Measurements from ENCODE around the gene GM2A.

DNA sequence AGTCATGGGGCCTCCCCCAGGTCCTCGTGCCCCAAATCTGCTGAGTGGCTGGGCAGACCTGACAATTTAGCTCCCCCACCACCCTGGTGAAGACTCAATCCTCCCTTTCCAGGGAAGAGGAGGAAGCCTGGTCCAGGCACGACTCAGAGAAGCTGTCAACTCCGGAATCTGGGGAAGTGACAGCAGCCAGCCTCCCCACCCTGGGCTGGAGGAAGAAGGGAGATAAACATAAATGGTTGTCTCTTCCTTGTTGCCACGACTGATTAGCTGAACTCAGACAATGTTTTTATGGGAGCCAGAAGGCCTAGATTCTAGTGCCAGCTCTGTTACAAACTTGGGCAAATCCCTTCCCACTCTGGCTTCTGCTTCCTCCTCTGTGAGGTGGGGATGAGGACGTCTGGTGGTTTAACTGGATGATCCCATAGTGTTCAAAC, 44.5 kb upstream of the GM2A start:
- TF ChIP-seq, protein P1, sequence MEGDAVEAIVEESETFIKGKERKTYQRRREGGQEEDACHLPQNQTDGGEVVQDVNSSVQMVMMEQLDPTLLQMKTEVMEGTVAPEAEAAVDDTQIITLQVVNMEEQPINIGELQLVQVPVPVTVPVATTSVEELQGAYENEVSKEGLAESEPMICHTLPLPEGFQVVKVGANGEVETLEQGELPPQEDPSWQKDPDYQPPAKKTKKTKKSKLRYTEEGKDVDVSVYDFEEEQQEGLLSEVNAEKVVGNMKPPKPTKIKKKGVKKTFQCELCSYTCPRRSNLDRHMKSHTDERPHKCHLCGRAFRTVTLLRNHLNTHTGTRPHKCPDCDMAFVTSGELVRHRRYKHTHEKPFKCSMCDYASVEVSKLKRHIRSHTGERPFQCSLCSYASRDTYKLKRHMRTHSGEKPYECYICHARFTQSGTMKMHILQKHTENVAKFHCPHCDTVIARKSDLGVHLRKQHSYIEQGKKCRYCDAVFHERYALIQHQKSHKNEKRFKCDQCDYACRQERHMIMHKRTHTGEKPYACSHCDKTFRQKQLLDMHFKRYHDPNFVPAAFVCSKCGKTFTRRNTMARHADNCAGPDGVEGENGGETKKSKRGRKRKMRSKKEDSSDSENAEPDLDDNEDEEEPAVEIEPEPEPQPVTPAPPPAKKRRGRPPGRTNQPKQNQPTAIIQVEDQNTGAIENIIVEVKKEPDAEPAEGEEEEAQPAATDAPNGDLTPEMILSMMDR (IDR thresholded peaks at IDR 0.05; ENCODE audit: poor library complexity, severe bottlenecking) = no peak
- TF ChIP-seq POLR2AphosphoS5 (IDR thresholded peaks at IDR 0.05) (no peak), EZH2 (IDR thresholded peaks at IDR 0.05; ENCODE audit: borderline replicate concordance, insufficient read depth, low read length, poor library complexity, severe bottlenecking) (no peak), MXI1 (conservative IDR thresholded peaks at IDR 0.05; ENCODE audit: poor library complexity, severe bottlenecking) (no peak), EP300 (conservative IDR thresholded peaks at IDR 0.05; ENCODE audit: poor library complexity, severe bottlenecking) (no peak), RAD21 (conservative IDR thresholded peaks at IDR 0.05) (no peak), TAF1 (IDR thresholded peaks at IDR 0.05; ENCODE audit: low read depth) (no peak), SMC3 (conservative IDR thresholded peaks at IDR 0.05; ENCODE audit: poor library complexity) (no peak)
- TF ChIP-seq, protein P2, sequence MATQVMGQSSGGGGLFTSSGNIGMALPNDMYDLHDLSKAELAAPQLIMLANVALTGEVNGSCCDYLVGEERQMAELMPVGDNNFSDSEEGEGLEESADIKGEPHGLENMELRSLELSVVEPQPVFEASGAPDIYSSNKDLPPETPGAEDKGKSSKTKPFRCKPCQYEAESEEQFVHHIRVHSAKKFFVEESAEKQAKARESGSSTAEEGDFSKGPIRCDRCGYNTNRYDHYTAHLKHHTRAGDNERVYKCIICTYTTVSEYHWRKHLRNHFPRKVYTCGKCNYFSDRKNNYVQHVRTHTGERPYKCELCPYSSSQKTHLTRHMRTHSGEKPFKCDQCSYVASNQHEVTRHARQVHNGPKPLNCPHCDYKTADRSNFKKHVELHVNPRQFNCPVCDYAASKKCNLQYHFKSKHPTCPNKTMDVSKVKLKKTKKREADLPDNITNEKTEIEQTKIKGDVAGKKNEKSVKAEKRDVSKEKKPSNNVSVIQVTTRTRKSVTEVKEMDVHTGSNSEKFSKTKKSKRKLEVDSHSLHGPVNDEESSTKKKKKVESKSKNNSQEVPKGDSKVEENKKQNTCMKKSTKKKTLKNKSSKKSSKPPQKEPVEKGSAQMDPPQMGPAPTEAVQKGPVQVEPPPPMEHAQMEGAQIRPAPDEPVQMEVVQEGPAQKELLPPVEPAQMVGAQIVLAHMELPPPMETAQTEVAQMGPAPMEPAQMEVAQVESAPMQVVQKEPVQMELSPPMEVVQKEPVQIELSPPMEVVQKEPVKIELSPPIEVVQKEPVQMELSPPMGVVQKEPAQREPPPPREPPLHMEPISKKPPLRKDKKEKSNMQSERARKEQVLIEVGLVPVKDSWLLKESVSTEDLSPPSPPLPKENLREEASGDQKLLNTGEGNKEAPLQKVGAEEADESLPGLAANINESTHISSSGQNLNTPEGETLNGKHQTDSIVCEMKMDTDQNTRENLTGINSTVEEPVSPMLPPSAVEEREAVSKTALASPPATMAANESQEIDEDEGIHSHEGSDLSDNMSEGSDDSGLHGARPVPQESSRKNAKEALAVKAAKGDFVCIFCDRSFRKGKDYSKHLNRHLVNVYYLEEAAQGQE (IDR thresholded peaks at IDR 0.05; ENCODE audit: borderline replicate concordance) = no peak
